HFFc6 (cell line): Measurements from ENCODE around the gene LAPTM4A. TPM values are rescaled to one million over a fixed set of nuclear protein-coding genes. Genes with fewer than 3 reads are reported as not detected.
A peak's percentile ranks its signal among the peaks of the same experiment; 100 is the strongest.

Experiments
- DNase-seq: peaks from one replicate; pipeline ENCODE4 v3.0.0-alpha.2; 2018
- H3K27ac Mint-ChIP-seq: 2 replicates; pipeline ENCODE4 v1.8.0; 2020; ENCODE audit warnings: mild to moderate bottlenecking, mixed read lengths
- H3K27me3 Mint-ChIP-seq: 2 replicates; pipeline ENCODE4 v1.8.0; 2021; ENCODE audit warnings: mild to moderate bottlenecking, moderate library complexity, mixed read lengths; ENCODE audit not compliant: insufficient read depth
- H3K36me3 Mint-ChIP-seq: 2 replicates; pipeline ENCODE4 v1.8.0; 2021; ENCODE audit warnings: low read depth, mixed read lengths
- H3K4me1 Mint-ChIP-seq: 2 replicates; pipeline ENCODE4 v1.8.0; 2020; ENCODE audit warnings: low read depth, mixed read lengths
- H3K4me3 Mint-ChIP-seq: 2 replicates; pipeline ENCODE4 v1.8.0; 2020; ENCODE audit warnings: mild to moderate bottlenecking, moderate library complexity, mixed read lengths
- H3K9me3 Mint-ChIP-seq: 2 replicates; pipeline ENCODE4 v1.8.0; 2020; ENCODE audit warnings: mild to moderate bottlenecking, mixed read lengths
- total RNA-seq, 6 experiments: library from RNA; stranded (reverse); fragmentation: NEBNext Ultra II Directional; extraction: Animal tissue kit (Norgen Biotek cat#: 25700); gene quantifications; 2 replicates in 1 of 6; 3 replicates in 5 of 6; pipeline ENCODE4 v1.2.3, GENCODE V29; 2021
- TF ChIP-seq, protein P1 (sequence below): fragments of 200-600 bp; sonication (generic); IDR thresholded peaks from 2 replicates; pipeline ENCODE4 v1.5.0; 2021; ENCODE audit warnings: antibody characterized with exemption, mild to moderate bottlenecking

The LAPTM4A gene
- total RNA-seq, 6 experiments from 2014 or later, result 218 to 254 (median 240) TPM

GRCh38 chr2:20034218-20034617 is 17.2 kb downstream of the LAPTM4A start:
- DNase-seq, result no peak

DNA sequence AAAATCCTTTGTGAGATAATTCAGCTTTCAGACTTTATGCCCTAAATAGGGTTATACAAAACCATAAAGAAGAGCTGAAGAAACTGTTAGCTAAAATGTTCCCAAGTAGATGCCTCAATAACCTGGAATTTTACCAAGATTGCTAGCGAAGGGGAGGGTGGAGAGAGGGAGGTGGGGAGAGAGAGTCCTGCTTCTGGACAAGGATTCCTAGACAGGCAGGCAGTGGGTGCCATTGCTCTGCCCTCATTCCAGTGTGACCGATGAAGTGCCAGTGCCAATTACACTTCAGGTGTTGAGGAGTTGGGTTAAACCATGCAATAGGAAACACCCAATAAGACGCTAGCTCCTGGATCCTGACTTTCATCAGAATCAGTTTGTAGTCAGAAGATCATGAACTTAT is 18.1 kb downstream of the LAPTM4A start:
- Mint-ChIP-seq H3K27me3 (peaks cover 3% of the 10 kb centered on the region), H3K9me3 (no peaks in the 10 kb centered on the region; the same call in 1 of the 2 replicates), H3K36me3 (peaks cover 89% of the 10 kb centered on the region), H3K27ac (no peak overlapping the region), H3K4me3 (no peak overlapping the region), H3K4me1 (peaks cover 29% of the 10 kb centered on the region)
- DNase-seq, result no peak
- TF ChIP-seq, protein P1, sequence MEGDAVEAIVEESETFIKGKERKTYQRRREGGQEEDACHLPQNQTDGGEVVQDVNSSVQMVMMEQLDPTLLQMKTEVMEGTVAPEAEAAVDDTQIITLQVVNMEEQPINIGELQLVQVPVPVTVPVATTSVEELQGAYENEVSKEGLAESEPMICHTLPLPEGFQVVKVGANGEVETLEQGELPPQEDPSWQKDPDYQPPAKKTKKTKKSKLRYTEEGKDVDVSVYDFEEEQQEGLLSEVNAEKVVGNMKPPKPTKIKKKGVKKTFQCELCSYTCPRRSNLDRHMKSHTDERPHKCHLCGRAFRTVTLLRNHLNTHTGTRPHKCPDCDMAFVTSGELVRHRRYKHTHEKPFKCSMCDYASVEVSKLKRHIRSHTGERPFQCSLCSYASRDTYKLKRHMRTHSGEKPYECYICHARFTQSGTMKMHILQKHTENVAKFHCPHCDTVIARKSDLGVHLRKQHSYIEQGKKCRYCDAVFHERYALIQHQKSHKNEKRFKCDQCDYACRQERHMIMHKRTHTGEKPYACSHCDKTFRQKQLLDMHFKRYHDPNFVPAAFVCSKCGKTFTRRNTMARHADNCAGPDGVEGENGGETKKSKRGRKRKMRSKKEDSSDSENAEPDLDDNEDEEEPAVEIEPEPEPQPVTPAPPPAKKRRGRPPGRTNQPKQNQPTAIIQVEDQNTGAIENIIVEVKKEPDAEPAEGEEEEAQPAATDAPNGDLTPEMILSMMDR, result no peak

More at GRCh38 chr2:20034218-20034617, 17.2 kb downstream of the LAPTM4A start:
- no peak overlapping the region for H3K4me3 Mint-ChIP-seq
- peaks cover 20% of the 10 kb centered on the region for H3K4me1 Mint-ChIP-seq
- H3K27me3 Mint-ChIP-seq, result peaks cover 3% of the 10 kb centered on the region
- no peak overlapping the region for H3K27ac Mint-ChIP-seq
- peaks cover 84% of the 10 kb centered on the region for H3K36me3 Mint-ChIP-seq
- no peaks in the 10 kb centered on the region; the same call in 1 of the 2 replicates for H3K9me3 Mint-ChIP-seq
- TF ChIP-seq, protein P1, result no peak

DNA sequence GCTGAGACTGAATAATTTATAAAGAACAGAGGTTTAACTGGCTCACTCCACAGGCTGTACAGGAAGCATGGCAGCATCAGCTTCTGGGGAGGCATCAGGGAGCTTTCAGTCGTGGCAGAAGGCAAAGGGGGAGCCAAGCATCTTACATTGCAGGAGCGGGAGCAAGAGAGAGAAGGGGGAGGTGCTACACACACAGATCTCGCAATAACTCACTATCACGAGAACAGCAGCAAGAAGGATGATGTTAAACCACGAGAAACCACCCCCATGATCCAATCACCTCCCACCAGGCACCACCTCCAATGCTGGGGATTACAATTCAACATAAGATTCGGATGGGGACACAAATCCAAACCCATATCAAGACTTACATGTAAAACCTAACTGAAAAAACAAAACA is 21.2 kb downstream of the LAPTM4A start:
- Mint-ChIP-seq H3K27me3 (no peaks in the 10 kb centered on the region), H3K4me3 (no peak overlapping the region), H3K4me1 (peaks cover 31% of the 10 kb centered on the region), H3K36me3 (peaks cover 73% of the 10 kb centered on the region), H3K27ac (no peak overlapping the region), H3K9me3 (no peaks in the 10 kb centered on the region; the same call in 1 of the 2 replicates)
- DNase-seq, result no peak
- TF ChIP-seq, protein P1, result no peak

DNA sequence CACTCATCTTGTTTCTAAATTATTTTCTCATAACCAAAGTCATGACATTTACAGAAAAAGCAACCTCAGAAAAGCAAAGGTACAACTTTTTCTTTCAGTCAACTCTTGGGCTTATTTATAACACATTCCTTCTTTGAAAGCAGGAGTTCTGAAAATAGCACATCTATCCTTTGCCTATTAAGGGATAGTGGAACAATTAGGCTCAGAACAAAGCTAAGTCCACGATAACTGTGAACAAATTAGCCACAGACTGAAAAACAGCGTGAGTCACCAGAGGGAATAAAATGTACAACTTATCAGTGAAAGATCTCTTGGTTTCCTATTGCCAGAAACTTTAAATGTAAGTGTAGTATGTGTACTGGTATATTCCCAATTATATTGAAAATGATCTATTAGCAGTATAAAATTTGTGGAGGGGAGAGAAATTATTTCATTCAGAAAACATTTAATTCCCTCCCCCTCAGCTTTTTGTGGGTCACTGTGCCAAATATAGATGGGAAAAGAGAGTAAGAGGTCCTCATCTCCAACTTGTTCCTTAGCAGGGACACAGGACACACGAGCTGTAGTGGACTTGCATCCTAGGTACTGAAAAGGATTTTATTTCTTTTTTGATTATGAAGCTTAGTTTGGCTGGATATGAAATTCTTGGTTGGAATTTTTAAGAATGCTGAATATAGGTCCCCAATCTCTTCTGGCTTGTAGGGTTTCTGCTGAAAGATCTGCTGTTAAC is 23.6 kb downstream of the LAPTM4A start:
- H3K27me3 Mint-ChIP-seq, result no peaks in the 10 kb centered on the region
- H3K4me3 Mint-ChIP-seq, result no peak overlapping the region
- H3K4me1 Mint-ChIP-seq, result peaks cover 44% of the 10 kb centered on the region
- peaks cover under 1% of the 10 kb centered on the region; the same call in 1 of the 2 replicates for H3K9me3 Mint-ChIP-seq
- peaks cover 73% of the 10 kb centered on the region for H3K36me3 Mint-ChIP-seq
- TF ChIP-seq, protein P1, result no peak
- H3K27ac Mint-ChIP-seq, result peak overlapping the region; percentile 61
- DNase-seq, result no peak

DNA sequence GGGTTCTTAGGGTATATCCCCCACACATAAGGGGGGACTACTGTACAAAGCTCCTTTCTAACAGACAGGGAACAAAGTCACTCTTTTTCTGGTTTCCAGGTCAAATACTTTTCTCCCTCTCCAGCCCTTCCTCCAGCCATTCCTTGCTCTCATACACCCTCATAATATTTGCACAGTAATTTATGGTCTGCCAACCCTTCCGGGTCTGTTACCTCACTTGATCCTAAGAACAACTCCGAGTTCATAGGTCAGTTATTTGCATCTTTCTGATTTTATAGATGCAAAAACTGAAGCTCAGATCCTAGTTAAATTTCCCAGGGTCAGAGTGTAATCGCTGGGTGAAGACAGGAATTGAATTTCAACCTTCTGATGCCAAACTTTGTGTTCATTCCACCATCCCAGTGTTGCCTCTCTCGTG is 24.2 kb downstream of the LAPTM4A start:
- peaks cover 44% of the 10 kb centered on the region for H3K4me1 Mint-ChIP-seq
- no peaks in the 10 kb centered on the region for H3K27me3 Mint-ChIP-seq
- no peak for DNase-seq
- TF ChIP-seq, protein P1, result no peak
- H3K27ac Mint-ChIP-seq, result peak overlapping the region; percentile 61
- peaks cover 5% of the 10 kb centered on the region for H3K9me3 Mint-ChIP-seq
- H3K36me3 Mint-ChIP-seq, result peaks cover 73% of the 10 kb centered on the region
- no peak overlapping the region for H3K4me3 Mint-ChIP-seq
